Esophagus muscularis mucosa (tissue), 4 donors: Measurements from ENCODE around the gene SLX4. TPM values are rescaled to one million over a fixed set of nuclear protein-coding genes. Genes with fewer than 3 reads are reported as not detected.

Source experiments
- DNase-seq: peaks from one replicate; pipeline ENCODE4 v3.0.0-alpha.2; 2017; ENCODE audit errors: extremely low spot score
- H3K27ac ChIP-seq, 4 donors: fragments of 200-600 bp; sonication (generic); replicated peaks in 1 of 4; 1 replicate in 3 of 4; 2 replicates in 1 of 4; pipeline ENCODE4 v1.5.1; 2016 to 2019; ENCODE audit warnings: mild to moderate bottlenecking in 1 of 4
- H3K27me3 ChIP-seq, 4 donors: fragments of 200-600 bp; sonication (generic); one replicate each; pipeline versions ENCODE4 v1.5.1 to v1.6.0; 2016 to 2019
- H3K36me3 ChIP-seq, 4 donors: fragments of 200-600 bp; sonication (generic); one replicate each; pipeline ENCODE4 v1.5.1; 2016 to 2019
- H3K4me1 ChIP-seq, 4 donors: fragments of 200-600 bp; sonication (generic); one replicate each; pipeline ENCODE4 v1.5.1; 2016 to 2019
- H3K4me3 ChIP-seq, 4 donors: fragments of 200-600 bp; sonication (generic); 1 replicate in 2 of 4; 2 replicates in 2 of 4; pipeline ENCODE4 v1.5.1; 2016 to 2019; ENCODE audit warnings: mild to moderate bottlenecking in 4 of 4, moderate library complexity in 1 of 4
- H3K9me3 ChIP-seq, 4 donors: fragments of 200-600 bp; sonication (generic); 1 replicate in 3 of 4; 2 replicates in 1 of 4; pipeline ENCODE4 v1.5.1; 2016 to 2019
- CTCF ChIP-seq, 3 experiments: fragments of 200-600 bp in 2 of 3; fragments of 450-650 bp in 1 of 3; sonication (generic) in 2 of 3; IDR thresholded peaks; one replicate each; pipeline ENCODE4 v1.5.1; 2017 to 2019; ENCODE audit warnings: antibody characterized with exemption in 3 of 3, mild to moderate bottlenecking in 2 of 3, moderate library complexity in 1 of 3
- EP300 ChIP-seq: sonication (generic); formaldehyde crosslinking; IDR thresholded peaks from one replicate; pipeline ENCODE4 v1.6.1; 2017; ENCODE audit warnings: antibody characterized with exemption
- POLR2A ChIP-seq: fragments of 450-650 bp; IDR thresholded peaks from one replicate; pipeline ENCODE4 v1.6.1; 2017; ENCODE audit warnings: antibody characterized with exemption, moderate library complexity, mild to moderate bottlenecking, low read depth
- POLR2AphosphoS5 ChIP-seq, 2 donors: sonication (generic); formaldehyde crosslinking; IDR thresholded peaks; one replicate each; pipeline ENCODE4 v1.6.1; 2017; ENCODE audit warnings: antibody characterized with exemption in 2 of 2
- WGBS: methylation state at CpG from one replicate; pipeline ENCODE4 v1.1.5; 2018; 5-methylcytosine and 5-hydroxymethylcytosine counted together
- intact Hi-C: fragments of 100-400 bp; cut with DNase I; formaldehyde crosslinking; loops from one replicate; pipeline ENCODE4 v1.15.1; 2023
- total RNA-seq, 4 donors: library from RNA; depleted of rRNA; stranded (reverse); fragments of >200 nt; gene quantifications; one replicate each; pipeline versions ENCODE4 v1.1.0 to v1.2.1, GENCODE V29; 2016

The SLX4 gene
- total RNA-seq, 4 donors from 2014 or later = 3.0 to 5.8 (median 3.9) TPM

GRCh38 chr16:3592559-3592958 lies 18.8 kb downstream of the SLX4 start:
- H3K36me3 ChIP-seq = peaks cover 3 to 83% (median 35%) of the 10 kb centered on the region in 4 donors
- no peaks in the 10 kb centered on the region for H3K9me3 ChIP-seq
- TF ChIP-seq POLR2A (no peak), POLR2AphosphoS5 (IDR thresholded peaks at IDR 0.05) (no peak), CTCF (IDR thresholded peaks at IDR 0.05) (no peak), EP300 (no peak)
- intact Hi-C loops = no loop called here
- no peak overlapping the region for H3K4me3 ChIP-seq
- WGBS = 96% methylated on average over 12 of the region's 12 CpGs
- no peak overlapping the region for H3K27ac ChIP-seq
- no peaks in the 10 kb centered on the region for H3K27me3 ChIP-seq
- DNase-seq = no peak
- H3K4me1 ChIP-seq = no peaks in the 10 kb centered on the region

- Histone ChIP-seq H3K36me3 (peaks cover 3 to 77% (median 35%) of the 10 kb centered on the region in 4 donors), H3K27ac (no peak overlapping the region), H3K4me1 (no peaks in the 10 kb centered on the region), H3K9me3 (no peaks in the 10 kb centered on the region), H3K27me3 (no peaks in the 10 kb centered on the region), H3K4me3 (no peak overlapping the region)
- TF ChIP-seq CTCF (IDR thresholded peaks at IDR 0.05) (no peak), EP300 (no peak), POLR2A (no peak), POLR2AphosphoS5 (IDR thresholded peaks at IDR 0.05) (no peak)
- intact Hi-C loops = no loop called here
- DNase-seq = no peak
- 91% methylated on average over 6 of the region's 6 CpGs for WGBS
Observed at GRCh38 chr16:3591991-3592390, 19.4 kb downstream of the SLX4 start.

- Histone ChIP-seq H3K27me3 (no peaks in the 10 kb centered on the region), H3K4me1 (no peaks in the 10 kb centered on the region), H3K27ac (no peak overlapping the region), H3K9me3 (no peaks in the 10 kb centered on the region), H3K4me3 (no peak overlapping the region), H3K36me3 (peaks cover 3 to 76% (median 34%) of the 10 kb centered on the region in 4 donors)
- DNase-seq = no peak
- intact Hi-C loops = no loop called here
- WGBS = 73% methylated on average over 5 of the region's 5 CpGs
- TF ChIP-seq CTCF (IDR thresholded peaks at IDR 0.05) (no peak), EP300 (no peak), POLR2A (no peak), POLR2AphosphoS5 (IDR thresholded peaks at IDR 0.05) (no peak)
Observed at GRCh38 chr16:3591436-3591803, 20.0 kb downstream of the SLX4 start.

GRCh38 chr16:3590736-3591435 lies 20.5 kb downstream of the SLX4 start:
- TF ChIP-seq POLR2A (no peak), CTCF (IDR thresholded peaks at IDR 0.05) (no peak), POLR2AphosphoS5 (IDR thresholded peaks at IDR 0.05) (no peak), EP300 (no peak)
- 95% methylated on average over 26 of the region's 27 CpGs for WGBS
- no peak overlapping the region for H3K4me3 ChIP-seq
- H3K4me1 ChIP-seq = no peaks in the 10 kb centered on the region
- no peak overlapping the region for H3K27ac ChIP-seq
- DNase-seq = no peak
- intact Hi-C loops = no loop called here
- peaks cover 2 to 74% (median 34%) of the 10 kb centered on the region in 4 donors for H3K36me3 ChIP-seq
- H3K27me3 ChIP-seq = no peaks in the 10 kb centered on the region
- H3K9me3 ChIP-seq = no peaks in the 10 kb centered on the region
